Measurements from ENCODE around the gene OSTM1.

- TF ChIP-seq ZNF274 (IDR thresholded peaks at IDR 0.05; ENCODE audit: low read depth, low read length) (no peak), YY1 (IDR thresholded peaks at IDR 0.05; ENCODE audit: insufficient read depth, insufficient read length) (no peak), SUZ12 (IDR thresholded peaks at IDR 0.05; ENCODE audit: extremely low read depth, insufficient read depth, insufficient read length) (no peak)
These were observed 8.0 kb upstream of the OSTM1 start for GRCh38 chr6:108082539-108082938.
